ENCODE measurements around the gene RAPGEF1.

GRCh38 chr9:131597246-131597645 lies 142.6 kb downstream of the RAPGEF1 start:
- TF ChIP-seq CTCF (IDR thresholded peaks at IDR 0.05) (no peak), POLR2A (IDR thresholded peaks at IDR 0.05) (no peak)
